GM21723 (cell line): ENCODE data around the gene OR51A7.
"Not testable (repeated sequence)": the region's sequence is repeated elsewhere in the genome, so short reads cannot be mapped to it uniquely, and the experiment has no call there.

Experiments
- ATAC-seq: cut with Tn5 transposase; IDR thresholded peaks from one replicate; pipeline ENCODE4 v1.9.1; 2021; ENCODE audit warnings: mild to moderate bottlenecking, moderate library complexity; ENCODE audit not compliant: unreplicated experiment

Gene OR51A7

GRCh38 chr11:4955613-4956012, 52.0 kb downstream of the OR51A7 start, which contains the start of gene OR51A2:
Gene OR51A2, minus strand, starts transcription at chr11:4955713. Its CDS starts 0 bp downstream, at chr11:4955713.
- ATAC-seq, result not testable (repeated sequence)

DNA sequence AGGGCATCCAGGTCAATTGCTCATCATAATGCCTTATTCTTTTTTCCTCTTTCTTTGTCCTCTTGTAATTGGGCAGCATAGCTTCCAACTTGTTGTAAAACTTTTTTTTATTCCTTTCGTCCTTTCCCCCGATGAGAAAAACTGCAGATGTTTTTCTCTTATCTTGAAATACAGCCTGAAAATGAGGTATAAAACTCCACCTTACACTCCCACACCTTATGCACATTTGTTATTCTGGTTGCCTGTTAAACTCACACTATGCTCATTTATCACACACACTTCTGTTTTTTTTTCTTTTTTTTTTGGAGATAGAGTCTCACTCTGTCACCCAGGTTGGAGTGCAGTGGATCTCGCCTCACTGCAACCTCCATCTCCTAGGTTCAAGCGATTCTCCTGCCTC, 53.8 kb downstream of the OR51A7 start:
- no peak for ATAC-seq
